Transverse colon (tissue), 4 donors: Measurements from ENCODE around the gene BBS1. TPM values are rescaled to one million over a fixed set of nuclear protein-coding genes. Genes with fewer than 3 reads are reported as not detected.

Source experiments
- DNase-seq: peaks from one replicate; pipeline ENCODE4 v3.0.0-alpha.2; 2019
- H3K27ac ChIP-seq, 4 donors: fragments of 200-600 bp; sonication (generic); 2 replicates each; pipeline ENCODE4 v1.5.1; 2016 to 2018; ENCODE audit warnings: inconsistent platforms in 4 of 4
- H3K27me3 ChIP-seq: fragments of 200-600 bp; sonication (generic); 2 replicates; pipeline ENCODE4 v1.5.1; 2017; ENCODE audit warnings: inconsistent platforms
- H3K36me3 ChIP-seq, 4 donors: fragments of 200-600 bp; sonication (generic); 2 replicates each; pipeline ENCODE4 v1.5.1; 2017 to 2019; ENCODE audit warnings: inconsistent platforms in 4 of 4
- H3K4me1 ChIP-seq, 4 donors: fragments of 200-600 bp; sonication (generic); 2 replicates each; pipeline ENCODE4 v1.5.1; 2017 to 2020; ENCODE audit warnings: inconsistent platforms in 4 of 4
- H3K4me3 ChIP-seq, 4 donors: fragments of 200-600 bp; sonication (generic); 1 replicate in 1 of 4; 2 replicates in 3 of 4; pipeline versions ENCODE4 v1.5.1 to v1.6.1; 2017 to 2019; ENCODE audit warnings: inconsistent platforms in 4 of 4
- H3K9me3 ChIP-seq, 2 donors: fragments of 200-600 bp; sonication (generic); 2 replicates each; pipeline ENCODE4 v1.5.1; 2017 to 2019; ENCODE audit warnings: inconsistent platforms in 2 of 2
- EP300 ChIP-seq: sonication (generic); formaldehyde crosslinking; IDR thresholded peaks from one replicate; pipeline ENCODE4 v1.6.1; 2017; ENCODE audit warnings: antibody characterized with exemption, low read depth
- POLR2A ChIP-seq: fragments of 450-650 bp; IDR thresholded peaks from one replicate; pipeline ENCODE4 v1.6.1; 2016; ENCODE audit warnings: antibody characterized with exemption, mild to moderate bottlenecking, moderate library complexity
- POLR2AphosphoS5 ChIP-seq, 3 donors: sonication (generic); formaldehyde crosslinking; IDR thresholded peaks; one replicate each; pipeline ENCODE4 v1.6.1; 2016; ENCODE audit warnings: antibody characterized with exemption in 3 of 3
- WGBS, 2 donors: methylation state at CpG; one replicate each; pipeline ENCODE4 v1.1.5; 2018; ENCODE audit warnings: low coverage in 1 of 2; 5-methylcytosine and 5-hydroxymethylcytosine counted together
- in situ Hi-C, 4 donors: fragments of 200-750 bp; cut with MboI; loops; one replicate each; pipeline versions ENCODE4 v1.15.0 to v1.15.1; 2017; ENCODE audit warnings: low sequenced_read_pairs in 3 of 4, low pct_ligation_motif_present in 1 of 4, low pct_unique_long_range_greater_than_20kb in 1 of 4
- intact Hi-C: fragments of 100-400 bp; cut with DNase I; formaldehyde crosslinking; loops from one replicate; pipeline ENCODE4 v1.15.1; 2023; ENCODE audit warnings: low total_unique reads
- total RNA-seq, 4 donors: library from RNA; depleted of rRNA; stranded (reverse); fragments of >200 nt; gene quantifications; one replicate each; pipeline ENCODE4 v1.1.0, GENCODE V29; 2016
- TF ChIP-seq, protein P1 (sequence below), 5 experiments: fragments of 200-600 bp in 3 of 5; fragments of 450-650 bp in 2 of 5; sonication (generic) in 3 of 5; IDR thresholded peaks; 1 replicate in 2 of 5; 2 replicates in 3 of 5; pipeline ENCODE4 v1.5.1; 2016 to 2017; ENCODE audit warnings: antibody characterized with exemption in 5 of 5, inconsistent platforms in 3 of 5, mild to moderate bottlenecking in 2 of 5, moderate library complexity in 1 of 5

The BBS1 gene
- total RNA-seq, 4 donors from 2014 or later, result 33.3 to 146 (median 56.0) TPM

DNA sequence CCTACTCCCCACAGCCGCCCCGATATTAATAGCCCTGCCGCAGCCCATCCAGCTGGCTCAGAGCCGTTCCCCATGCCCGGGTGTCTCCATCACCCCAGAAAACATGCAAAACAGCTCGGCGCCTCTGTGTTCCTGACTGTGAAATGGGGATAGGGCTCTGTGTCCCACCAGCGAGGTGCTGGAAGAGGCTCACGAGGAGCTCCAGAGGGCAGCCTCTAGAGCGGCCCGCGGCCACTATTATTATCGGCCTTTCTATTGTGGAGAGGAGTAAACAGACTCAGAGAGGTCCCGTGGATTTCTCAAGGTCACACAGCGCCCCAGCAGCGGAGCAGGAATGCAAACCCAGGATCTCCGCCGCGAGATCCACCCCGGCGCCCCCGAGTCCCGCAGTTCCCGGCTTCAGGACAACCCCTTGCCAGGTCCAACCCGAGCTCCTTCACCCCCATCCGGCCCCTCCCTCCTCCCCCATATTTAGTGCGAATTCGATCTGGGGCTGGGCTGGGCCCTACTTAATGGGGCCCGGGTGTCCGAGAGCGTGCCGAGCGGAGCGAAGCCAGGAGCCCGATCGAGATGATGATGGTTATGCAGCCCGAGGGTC, 36.0 kb downstream of the BBS1 start, which contains the start of gene ACTN3:
ACTN3 (plus strand) TSS at position 536 of the 598 bp plus-strand sequence; CDS start at position 571, 35 bp downstream.
- DNase-seq, result peak; percentile 40
- in situ Hi-C loops (no loop called here), intact Hi-C loops (no loop called here)
- no peak for TF ChIP-seq POLR2A
- TF ChIP-seq, protein P1, sequence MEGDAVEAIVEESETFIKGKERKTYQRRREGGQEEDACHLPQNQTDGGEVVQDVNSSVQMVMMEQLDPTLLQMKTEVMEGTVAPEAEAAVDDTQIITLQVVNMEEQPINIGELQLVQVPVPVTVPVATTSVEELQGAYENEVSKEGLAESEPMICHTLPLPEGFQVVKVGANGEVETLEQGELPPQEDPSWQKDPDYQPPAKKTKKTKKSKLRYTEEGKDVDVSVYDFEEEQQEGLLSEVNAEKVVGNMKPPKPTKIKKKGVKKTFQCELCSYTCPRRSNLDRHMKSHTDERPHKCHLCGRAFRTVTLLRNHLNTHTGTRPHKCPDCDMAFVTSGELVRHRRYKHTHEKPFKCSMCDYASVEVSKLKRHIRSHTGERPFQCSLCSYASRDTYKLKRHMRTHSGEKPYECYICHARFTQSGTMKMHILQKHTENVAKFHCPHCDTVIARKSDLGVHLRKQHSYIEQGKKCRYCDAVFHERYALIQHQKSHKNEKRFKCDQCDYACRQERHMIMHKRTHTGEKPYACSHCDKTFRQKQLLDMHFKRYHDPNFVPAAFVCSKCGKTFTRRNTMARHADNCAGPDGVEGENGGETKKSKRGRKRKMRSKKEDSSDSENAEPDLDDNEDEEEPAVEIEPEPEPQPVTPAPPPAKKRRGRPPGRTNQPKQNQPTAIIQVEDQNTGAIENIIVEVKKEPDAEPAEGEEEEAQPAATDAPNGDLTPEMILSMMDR (IDR thresholded peaks at IDR 0.05), result no peak
- TF ChIP-seq EP300, result no peak
- no peak for TF ChIP-seq POLR2AphosphoS5 (IDR thresholded peaks at IDR 0.05)
- WGBS, 2 donors, result 9% methylated on average over 30 of the region's 37 CpGs; no CpG with 5 or more reads in 1 of the 2 donors
- H3K4me1 ChIP-seq, result peaks cover 6 to 30% (median 19%) of the 10 kb centered on the region in 4 donors
- peaks cover 11% of the 10 kb centered on the region for H3K27me3 ChIP-seq
- no peaks in the 10 kb centered on the region for H3K36me3 ChIP-seq
- H3K9me3 ChIP-seq, result no peaks in the 10 kb centered on the region
- H3K27ac ChIP-seq, result peak within 1 kb of the TSS; percentile 78 to 88 (median 86)
- peak within 1 kb of the TSS; percentile 48 to 92 (median 76) for H3K4me3 ChIP-seq

DNA sequence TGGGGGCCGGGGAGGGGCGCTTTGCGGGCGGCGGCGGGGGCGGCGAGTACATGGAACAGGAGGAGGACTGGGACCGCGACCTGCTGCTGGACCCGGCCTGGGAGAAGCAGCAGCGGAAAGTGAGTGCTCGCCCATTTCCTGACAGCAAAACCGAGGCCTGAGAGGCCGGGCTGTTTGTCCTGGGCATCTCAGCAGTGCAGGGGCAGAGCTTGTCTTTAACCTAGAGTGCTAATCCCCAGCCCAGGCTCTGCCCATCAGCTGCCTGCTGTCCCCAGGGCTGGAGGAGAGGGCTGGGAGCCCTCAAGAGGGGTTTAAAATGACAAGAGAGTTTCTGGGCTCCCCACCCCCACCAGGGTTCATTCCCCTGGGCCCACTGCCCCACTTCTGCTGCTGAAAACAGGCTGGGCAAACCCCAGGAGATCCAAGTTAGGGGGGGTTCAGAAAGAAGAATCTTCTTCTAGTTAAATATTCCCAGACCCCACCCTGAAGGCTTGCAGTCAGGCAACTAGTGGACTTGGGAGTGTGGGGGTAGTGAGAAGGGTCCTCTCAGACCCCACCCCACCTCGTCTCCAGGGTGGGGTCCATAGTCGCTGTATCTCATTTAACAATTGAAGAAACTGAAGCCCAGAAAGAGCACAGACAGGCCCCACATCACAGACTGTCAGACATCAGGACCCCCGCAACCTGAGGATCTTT, 36.7 kb downstream of the BBS1 start:
- H3K4me1 ChIP-seq, result peaks cover 6 to 30% (median 19%) of the 10 kb centered on the region in 4 donors
- H3K4me3 ChIP-seq, result peak overlapping the region in 2 of 4 donors; percentile 86 to 92
- no peak for DNase-seq
- no peaks in the 10 kb centered on the region for H3K36me3 ChIP-seq
- in situ Hi-C loops, result no loop called here
- H3K9me3 ChIP-seq, result no peaks in the 10 kb centered on the region
- WGBS, 2 donors, result 35 to 80% methylated on average over 1 to 18 of the region's 18 CpGs
- TF ChIP-seq POLR2A, result no peak
- no peak for TF ChIP-seq EP300
- TF ChIP-seq, protein P1 (IDR thresholded peaks at IDR 0.05), result no peak
- TF ChIP-seq POLR2AphosphoS5 (IDR thresholded peaks at IDR 0.05), result no peak
- peak overlapping the region in 3 of 4 donors; percentile 78 to 88 (median 85) for H3K27ac ChIP-seq
- H3K27me3 ChIP-seq, result peaks cover 11% of the 10 kb centered on the region
- intact Hi-C loops, result no loop called here

DNA sequence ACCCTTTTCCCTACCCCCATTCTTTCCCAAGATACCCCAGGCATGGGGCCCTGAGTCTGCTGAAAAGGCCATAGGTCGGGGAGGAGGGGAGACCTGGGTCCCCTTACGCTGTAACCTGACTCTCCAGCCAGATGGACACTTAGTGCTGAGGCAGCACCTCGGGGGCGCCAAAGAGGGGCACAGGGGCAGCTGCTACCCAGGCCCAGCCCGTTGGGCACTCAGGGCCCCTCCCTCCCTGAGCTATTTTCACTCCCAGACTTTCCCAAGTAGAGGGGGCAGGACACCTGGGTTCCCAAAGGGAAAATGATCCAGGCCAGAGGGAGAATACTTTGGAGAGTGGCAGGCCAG, 37.2 kb downstream of the BBS1 start:
- no peak for DNase-seq
- Histone ChIP-seq H3K4me1 (peaks cover 6 to 30% (median 19%) of the 10 kb centered on the region in 4 donors), H3K36me3 (no peaks in the 10 kb centered on the region), H3K27ac (peak overlapping the region in 1 of 4 donors; percentile 85), H3K27me3 (peaks cover 11% of the 10 kb centered on the region), H3K4me3 (no peak overlapping the region), H3K9me3 (no peaks in the 10 kb centered on the region)
- intact Hi-C loops (no loop called here), in situ Hi-C loops (no loop called here)
- WGBS, 2 donors, result 53% methylated on average over 5 of the region's 5 CpGs; no CpG with 5 or more reads in 1 of the 2 donors
- TF ChIP-seq POLR2AphosphoS5 (IDR thresholded peaks at IDR 0.05) (no peak), EP300 (no peak), POLR2A (no peak)
- TF ChIP-seq, protein P1 (IDR thresholded peaks at IDR 0.05), result no peak

DNA sequence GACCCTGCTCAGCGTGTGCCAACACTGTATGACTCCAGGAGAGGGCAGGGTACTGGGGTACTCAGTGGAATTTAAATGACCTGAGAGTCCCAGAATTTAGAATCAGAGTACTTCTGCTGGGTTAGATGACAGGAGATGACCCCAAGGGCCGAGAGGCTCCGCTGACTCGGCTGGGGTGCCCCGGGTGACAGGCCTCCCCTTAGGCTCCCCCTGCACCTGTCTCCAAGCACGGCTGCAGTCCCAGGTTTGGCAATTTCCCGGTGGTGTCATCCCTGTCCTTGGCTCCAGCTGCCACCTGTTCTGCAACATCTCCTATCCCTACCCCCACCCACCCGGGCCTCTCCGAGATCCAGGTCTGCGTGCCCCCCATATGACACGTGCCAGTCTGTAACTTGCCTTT, 37.6 kb downstream of the BBS1 start:
- no peaks in the 10 kb centered on the region for H3K36me3 ChIP-seq
- in situ Hi-C loops, result no loop called here
- 27 to 43% methylated on average over 3 to 11 of the region's 11 CpGs for WGBS, 2 donors
- intact Hi-C loops, result no loop called here
- H3K27ac ChIP-seq, result no peak overlapping the region
- no peaks in the 10 kb centered on the region for H3K9me3 ChIP-seq
- peaks cover 11% of the 10 kb centered on the region for H3K27me3 ChIP-seq
- TF ChIP-seq EP300 (no peak), POLR2A (no peak), POLR2AphosphoS5 (IDR thresholded peaks at IDR 0.05) (no peak)
- TF ChIP-seq, protein P1 (IDR thresholded peaks at IDR 0.05), result no peak
- H3K4me1 ChIP-seq, result peaks cover 6 to 30% (median 19%) of the 10 kb centered on the region in 4 donors
- no peak overlapping the region for H3K4me3 ChIP-seq
- no peak for DNase-seq
